DMS53 treated with DMSO at 0.1 percent for 48 hours (cell line): ENCODE results near the gene NRIP1.
"Not testable (repeated sequence)": the region's sequence is repeated elsewhere in the genome, so short reads cannot be mapped to it uniquely, and the experiment has no call there.

Experiments
- DNase-seq: peaks from one replicate; lab custom pipeline; 2025; ENCODE audit not compliant: unreplicated experiment; lab: John Stamatoyannopoulos, UW

NRIP1 gene

GRCh38 chr21:14982336-14982735 lies 82.5 kb downstream of the NRIP1 start:
- DNase-seq, result no peak

DNA sequence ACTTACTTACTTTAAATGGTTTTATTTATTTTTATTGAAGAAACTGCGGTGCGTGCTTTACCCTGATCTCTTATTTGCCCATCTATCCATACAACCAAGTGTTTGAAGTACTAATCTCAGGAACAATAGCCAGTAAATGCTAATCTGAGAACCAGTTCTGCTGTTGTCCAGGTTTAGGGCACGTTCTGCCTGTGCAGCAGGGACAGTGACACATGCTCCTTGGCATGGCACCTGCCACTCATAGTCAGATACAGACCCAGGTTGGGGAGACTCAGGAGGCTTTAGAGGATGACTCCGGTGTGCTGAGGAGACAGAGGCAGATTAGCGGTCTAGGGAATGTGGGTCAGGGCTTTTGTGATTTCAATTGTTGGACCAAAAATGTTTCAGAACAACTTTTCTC lies 83.6 kb downstream of the NRIP1 start:
- DNase-seq, result peak; percentile 74

DNA sequence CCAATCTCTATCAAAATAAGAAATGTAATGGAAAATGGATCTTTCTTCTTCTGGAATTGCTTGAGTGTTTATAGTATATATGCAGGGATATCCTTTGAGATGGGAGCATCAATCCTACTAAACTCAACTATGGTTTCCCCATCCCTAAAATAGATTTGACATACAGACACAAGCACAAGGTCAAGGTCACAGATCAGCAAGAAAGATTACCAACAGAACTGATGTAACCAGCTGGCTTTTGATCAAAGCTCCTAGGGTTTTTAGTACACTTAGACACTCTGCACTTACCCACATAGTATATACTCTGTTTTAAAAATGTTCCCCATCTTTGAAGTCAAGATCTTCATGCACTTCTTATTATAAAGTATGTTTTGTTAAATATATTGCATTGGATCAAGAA lies 85.5 kb downstream of the NRIP1 start:
- no peak for DNase-seq

GRCh38 chr21:14977814-14978213 lies 87.0 kb downstream of the NRIP1 start:
- DNase-seq, result peak; percentile 87

DNA sequence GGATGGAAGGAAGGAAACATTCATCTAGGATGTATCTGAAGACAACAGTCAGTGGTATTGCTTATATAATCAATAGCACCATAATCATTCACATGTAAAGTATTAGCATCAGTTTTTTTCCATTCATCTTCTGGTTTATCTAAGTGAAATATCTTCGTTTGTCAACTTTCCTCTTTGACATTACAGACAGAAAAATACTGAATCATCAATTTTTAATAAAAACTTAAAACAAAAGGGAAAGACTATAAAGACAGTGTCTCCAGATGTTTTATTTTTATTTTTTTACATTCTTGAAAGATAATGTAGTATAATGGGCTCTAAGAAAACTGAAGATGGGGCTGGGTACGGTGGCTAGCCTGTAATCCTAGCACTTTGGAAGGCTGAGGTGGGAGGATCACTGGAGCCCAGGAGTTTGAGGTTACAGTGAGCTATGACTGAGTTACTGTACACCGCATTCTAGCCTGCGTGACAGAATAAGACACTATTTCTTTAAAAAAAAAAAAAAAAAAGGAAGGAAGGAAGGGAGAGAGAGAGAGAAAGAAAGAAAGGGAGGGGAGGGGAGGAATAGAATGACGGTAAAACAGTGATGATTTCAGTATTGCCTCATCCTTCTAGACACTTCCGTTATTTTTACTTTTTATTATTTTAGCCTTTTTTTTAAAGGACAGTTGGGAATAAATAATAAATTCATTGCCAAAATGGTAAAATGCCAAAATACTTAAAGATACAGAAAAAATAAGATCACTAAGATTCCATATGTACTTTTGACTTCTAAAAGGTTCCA lies 89.5 kb downstream of the NRIP1 start:
- no peak for DNase-seq

GRCh38 chr21:14972678-14973077 lies 92.1 kb downstream of the NRIP1 start:
- DNase-seq, result no peak

GRCh38 chr21:14968821-14969220 lies 96.0 kb downstream of the NRIP1 start:
- no peak for DNase-seq

DNA sequence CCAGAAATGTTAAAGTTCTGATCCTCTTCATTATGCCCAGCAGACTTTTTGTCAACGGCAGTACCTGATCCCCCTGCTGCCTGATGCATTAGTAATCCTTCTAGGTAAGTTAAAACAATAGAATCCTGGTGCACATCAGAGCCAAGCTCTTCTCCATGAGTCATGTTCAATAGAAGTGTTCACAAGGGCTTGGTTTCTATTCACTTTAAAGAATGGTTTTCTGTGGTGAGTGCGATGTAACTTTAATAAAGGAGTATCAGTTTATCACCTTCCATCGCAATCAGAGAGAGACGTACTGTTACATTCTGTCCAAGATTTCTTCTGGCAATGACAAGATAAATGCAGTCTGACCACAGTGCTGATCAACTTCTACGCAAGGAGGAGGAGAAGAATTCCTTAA lies 96.8 kb downstream of the NRIP1 start:
- no peak for DNase-seq

GRCh38 chr21:14964621-14965020 lies 100.2 kb downstream of the NRIP1 start:
- DNase-seq, result no peak

- no peak for DNase-seq
Measured at GRCh38 chr21:14962217-14962616, 102.6 kb downstream of the NRIP1 start.

- DNase-seq, result no peak
Measured at GRCh38 chr21:14961502-14961901, 103.3 kb downstream of the NRIP1 start.

- no peak for DNase-seq
Measured at GRCh38 chr21:14959343-14959742, 105.5 kb downstream of the NRIP1 start.

- DNase-seq, result no peak
Measured at GRCh38 chr21:14957836-14958235, 107.0 kb downstream of the NRIP1 start.

DNA sequence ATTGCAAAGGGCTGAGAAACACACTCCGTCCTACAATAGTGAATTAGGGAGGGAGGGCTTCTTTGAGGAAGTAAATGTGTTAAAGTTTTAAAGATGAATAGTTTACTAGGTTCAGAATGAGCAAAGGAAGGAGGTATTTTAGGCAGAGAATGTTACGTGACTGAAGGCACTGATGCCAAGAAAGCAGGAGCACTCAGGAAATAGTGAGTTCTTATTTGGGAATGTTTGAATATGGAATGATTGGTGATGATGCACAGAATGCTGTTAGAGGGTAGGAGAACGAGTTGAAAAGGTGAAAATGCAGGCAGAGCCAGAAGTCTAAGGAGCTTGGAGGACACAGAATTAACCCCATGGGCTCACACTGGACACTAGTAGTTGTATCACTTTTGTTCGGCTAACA lies 108.0 kb downstream of the NRIP1 start:
- DNase-seq, result no peak

GRCh38 chr21:14955936-14956520 lies 108.8 kb downstream of the NRIP1 start:
- no peak for DNase-seq

DNA sequence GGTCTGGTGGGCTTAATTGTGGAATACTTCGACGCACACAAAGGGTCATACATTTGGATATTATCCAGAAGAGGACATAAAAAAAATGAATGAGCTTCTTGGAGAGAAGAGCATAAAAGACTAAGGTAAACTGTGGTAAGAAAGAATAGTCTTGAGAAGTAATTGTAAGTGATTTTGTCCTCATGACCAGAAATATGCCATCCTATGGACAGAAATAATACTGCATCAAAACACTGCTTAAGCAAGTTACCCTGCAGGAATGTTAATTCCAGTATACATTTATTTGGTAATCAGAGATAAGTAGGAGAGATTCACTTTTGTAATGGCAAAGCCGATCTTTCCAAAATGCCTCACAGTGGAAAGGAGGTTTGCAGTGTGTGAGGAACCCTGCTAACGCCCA lies 111.9 kb downstream of the NRIP1 start:
- no peak for DNase-seq

- no peak for DNase-seq
Measured at GRCh38 chr21:14949603-14950002, 115.2 kb downstream of the NRIP1 start.

DNA sequence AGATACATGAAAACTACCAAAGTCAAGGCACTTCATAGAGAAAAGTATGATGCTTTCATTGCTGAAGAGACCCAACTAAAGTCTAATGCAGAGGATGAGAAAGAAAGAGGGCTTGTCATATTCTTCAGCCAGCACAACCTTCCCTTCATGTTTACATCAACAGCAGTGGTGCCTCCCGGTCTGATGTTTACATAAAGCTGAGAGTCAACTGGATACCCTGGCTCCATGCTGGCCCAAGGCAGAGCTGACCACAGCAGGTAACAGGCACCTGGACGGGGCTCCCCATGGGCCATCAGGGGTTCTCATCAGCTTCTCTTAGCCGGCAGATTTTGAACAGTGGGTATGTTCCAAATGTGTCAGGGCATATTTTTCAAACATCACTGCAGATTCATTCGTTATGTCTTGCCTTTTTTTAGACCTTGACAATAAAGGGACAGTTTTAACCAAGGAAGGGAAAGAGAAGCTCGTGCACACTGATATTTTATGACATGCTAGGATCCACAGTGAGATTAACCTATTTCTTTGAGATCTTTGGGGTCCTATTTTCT lies 117.1 kb downstream of the NRIP1 start:
- peak; percentile 15 for DNase-seq

GRCh38 chr21:14945176-14945575 lies 119.6 kb downstream of the NRIP1 start:
- peak; percentile 10 for DNase-seq

DNA sequence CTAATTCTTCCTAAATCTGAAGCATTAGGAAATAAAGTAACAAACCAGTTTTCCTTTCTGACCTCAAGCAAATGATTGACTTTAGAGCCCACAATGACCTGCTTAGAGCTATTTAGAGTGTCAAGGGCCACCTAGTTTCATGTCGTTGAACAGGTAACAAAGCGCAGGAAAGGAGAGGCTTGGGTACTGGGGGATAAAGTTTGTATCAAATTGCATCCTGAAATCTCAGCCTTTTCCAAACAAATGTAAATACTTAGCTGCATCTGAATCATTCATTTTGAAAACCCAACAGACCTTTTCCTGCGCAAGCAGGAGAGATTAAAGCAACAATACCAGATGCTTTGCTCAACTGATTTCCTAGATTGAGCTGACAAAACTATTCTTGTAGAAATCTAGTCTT lies 121.2 kb downstream of the NRIP1 start:
- DNase-seq, result peak; percentile 31

DNA sequence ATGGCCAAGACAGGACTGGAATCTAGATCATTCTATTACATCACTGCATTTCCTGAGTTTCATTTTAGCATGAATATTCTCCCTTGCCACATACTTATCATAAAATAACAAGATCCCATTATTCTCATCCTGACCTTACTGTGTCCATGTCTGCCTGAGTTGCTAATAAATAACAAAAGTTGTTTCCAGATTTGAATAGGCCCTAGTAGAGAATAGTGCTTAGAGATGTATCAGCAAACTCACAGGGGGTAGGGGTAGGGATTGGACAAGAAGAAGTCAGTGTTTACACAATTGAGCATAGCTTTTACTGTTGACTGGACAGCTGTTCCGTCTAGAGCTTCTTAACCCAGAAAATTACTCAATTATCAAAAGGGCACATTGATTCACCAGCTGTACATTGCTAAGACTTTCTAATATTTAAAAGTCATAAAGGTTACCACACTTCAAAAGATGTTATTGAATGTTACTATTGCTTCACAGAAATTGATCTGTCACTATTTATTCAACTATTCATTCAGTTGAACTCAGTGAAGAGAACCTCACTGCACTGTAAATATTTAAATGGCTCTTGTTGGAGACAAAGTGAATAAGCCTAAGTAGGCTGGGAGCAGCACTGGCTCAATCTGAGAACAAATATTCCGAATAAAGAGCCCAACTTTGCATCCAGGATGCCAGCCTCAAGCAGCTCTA lies 121.9 kb downstream of the NRIP1 start:
- peak; percentile 64 for DNase-seq

- DNase-seq, result not testable (repeated sequence)
Measured at GRCh38 chr21:14927324-14927723, 137.5 kb downstream of the NRIP1 start.
